Caki2 (cell line): ENCODE results near the gene ARHGAP15. TPM values are rescaled to one million over a fixed set of nuclear protein-coding genes. Genes with fewer than 3 reads are reported as not detected.

Source experiments
- DNase-seq: peaks from one replicate; pipeline ENCODE4 v3.0.0-alpha.2; 2015; ENCODE audit warnings: low read depth
- in situ Hi-C: cut with HindIII; loops from 2 replicates; pipeline ENCODE4 v1.10.0; 2016; ENCODE audit warnings: low sequenced_read_pairs, low pct_unique_long_range_greater_than_20kb, mixed read lengths
- total RNA-seq: library from RNA; depleted of rRNA; stranded (reverse); fragments of >200 nt; shearing (Covaris generic); gene quantifications from 2 replicates; pipeline ENCODE4 v1.2.3, GENCODE V29; 2014; ENCODE audit warnings: low replicate concordance

Gene ARHGAP15
- total RNA-seq, 1 experiment from 2014 or later: not detected

DNA sequence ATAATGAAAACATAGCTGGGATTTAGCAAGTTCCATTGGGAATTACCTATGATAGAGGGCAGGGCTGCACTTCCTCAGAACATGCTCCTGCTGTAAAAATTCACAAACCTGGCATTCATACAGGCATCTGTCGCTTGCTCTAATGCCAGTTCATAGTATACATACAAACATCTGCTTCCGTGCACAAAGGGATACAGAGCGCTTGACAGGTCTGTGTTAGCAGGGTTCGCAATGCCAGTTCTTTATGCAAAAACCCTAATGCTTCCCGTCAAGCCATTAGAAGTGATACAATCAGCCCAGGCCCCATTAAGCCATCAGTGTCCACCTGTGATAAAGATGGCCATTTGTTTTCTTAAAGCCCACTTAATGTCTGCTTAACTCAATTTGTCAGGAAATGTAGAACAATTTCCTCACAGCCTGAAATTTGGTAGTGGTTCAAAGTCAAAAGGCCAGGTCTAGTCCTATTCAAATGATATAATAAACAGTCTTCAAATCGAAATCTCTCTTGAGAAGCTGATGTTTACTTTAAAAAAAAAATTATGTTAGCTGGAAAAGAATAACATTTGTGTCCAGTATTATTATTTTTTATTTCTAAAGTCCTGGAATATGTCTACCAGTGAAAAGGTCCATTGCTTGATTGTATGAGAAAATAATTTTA is 556.3 kb downstream of the ARHGAP15 start:
- in situ Hi-C loops: no loop called here
- no peak for DNase-seq

DNA sequence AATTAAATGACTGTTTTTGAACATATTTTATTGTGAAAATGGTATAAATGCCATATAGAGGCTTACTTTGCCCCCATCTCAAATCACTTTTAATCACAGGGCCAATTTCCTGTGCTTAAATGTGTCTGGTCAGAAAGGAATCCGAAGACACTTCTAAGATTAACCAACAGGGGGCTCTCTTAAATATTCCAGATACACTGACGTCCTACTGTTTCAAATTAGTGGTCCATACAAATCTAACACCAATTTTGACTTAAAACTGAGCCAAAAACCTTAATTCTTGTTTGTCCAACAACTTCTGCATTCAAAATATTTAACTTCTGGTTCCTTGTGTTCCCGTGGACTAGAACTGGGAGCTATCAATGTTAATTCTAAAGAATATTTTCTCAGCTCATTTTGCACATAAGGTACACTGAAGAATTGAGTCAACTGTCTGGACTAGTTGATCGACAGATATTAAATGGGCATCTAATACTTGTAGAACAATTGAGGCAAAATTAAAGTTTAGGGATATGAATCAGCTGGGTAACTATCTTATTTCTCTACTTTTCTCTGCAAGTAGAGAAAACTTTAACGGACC is 557.5 kb downstream of the ARHGAP15 start:
- peak; percentile 6 for DNase-seq
- in situ Hi-C loops: no loop called here

DNA sequence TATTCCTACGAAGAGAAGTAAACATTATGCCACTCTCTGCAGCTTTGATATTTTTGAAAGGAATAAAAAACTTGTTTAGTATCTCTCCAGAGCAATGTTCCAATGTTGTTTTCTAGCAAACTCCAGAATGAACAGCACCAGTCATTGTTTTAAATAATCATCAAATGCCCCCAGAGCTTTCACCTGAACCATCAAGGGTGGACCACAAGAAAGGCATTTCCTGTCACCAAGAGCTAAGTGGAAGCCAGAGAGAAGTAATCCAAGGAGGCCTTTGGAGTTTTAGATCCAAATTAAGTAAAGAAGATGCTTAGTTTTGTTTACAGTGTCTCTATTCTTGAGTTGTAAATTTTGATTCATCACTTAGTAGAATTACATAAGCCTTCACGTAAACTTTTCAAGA is 559.0 kb downstream of the ARHGAP15 start:
- DNase-seq: no peak
- in situ Hi-C loops: no loop called here

DNA sequence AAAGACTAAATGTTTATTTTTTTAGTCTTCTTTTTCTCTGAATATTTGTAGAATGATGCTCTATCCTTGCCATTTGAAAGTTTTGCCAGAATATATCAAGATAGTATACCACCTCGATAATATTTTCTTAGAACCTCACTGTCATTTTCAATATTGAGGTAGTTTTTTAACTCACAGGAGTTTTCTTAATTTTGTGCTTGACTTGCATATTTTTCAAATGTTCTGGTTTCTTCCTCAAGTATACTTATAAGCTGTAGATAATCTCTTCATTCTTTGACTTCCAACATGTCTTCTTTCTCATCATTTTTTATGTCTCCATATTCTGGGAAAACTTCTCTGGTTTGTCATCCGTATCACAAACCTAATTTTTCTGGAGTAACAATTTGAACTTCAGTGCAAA is 559.6 kb downstream of the ARHGAP15 start:
- in situ Hi-C loops: no loop called here
- DNase-seq: no peak

DNA sequence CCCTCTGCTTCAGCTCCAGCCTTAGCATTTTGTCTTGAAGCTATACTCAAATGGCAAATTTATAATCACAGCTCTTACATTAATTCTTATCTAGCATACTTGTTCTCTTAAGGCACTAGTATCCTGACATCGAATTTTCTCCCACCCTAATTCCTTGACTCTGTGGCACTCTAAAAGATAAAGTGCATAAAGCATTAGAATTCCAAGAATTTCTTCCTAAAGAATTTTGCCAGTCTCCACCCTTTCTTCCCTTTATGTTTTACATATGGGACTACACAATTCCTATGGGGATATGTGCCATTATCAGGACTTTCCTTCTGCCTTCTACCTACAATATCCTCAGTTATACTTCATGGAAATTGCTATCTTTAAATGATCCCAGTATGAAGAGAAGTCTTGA is 560.3 kb downstream of the ARHGAP15 start:
- in situ Hi-C loops: no loop called here

DNA sequence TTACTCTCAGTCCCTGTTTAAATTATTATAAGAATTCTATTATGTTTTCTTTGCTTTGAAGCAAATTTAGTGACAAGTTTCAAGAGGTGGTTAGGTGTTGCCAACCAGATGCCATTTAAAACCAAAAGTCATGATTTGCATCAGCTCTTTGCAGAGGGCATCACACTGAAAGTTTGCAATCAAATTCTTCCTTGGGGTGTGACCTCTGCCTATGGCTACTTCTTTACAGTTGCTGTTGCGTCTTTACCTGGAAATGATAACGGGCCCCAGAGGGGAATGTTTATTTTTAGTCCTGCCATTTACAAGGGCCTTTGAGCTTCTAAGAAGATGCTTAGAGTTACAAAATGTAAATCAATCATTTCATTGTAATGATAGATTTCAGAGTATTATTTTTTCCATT is 561.0 kb downstream of the ARHGAP15 start:
- DNase-seq: no peak
- in situ Hi-C loops: no loop called here

More for the DNA sequence above, 560.3 kb downstream of the ARHGAP15 start:
- no peak for DNase-seq

DNA sequence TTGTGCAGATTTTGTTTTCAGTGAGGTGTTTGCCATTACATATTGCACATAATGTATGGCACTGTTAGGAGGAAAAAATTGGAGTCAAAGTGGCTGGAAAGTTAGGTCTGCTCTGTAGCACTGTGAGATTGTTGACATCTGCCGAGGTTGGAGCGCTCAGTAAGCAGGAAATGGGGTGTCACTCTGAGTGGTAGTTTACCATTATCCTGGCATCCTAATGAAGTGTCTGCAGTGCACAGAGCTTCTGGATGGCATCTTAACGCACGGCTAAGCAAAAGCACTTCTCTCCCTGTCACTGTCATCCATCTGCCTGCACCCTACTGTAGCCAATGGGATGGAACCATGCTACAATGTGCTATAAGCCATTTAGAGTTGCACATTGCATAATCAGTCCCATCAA is 561.9 kb downstream of the ARHGAP15 start:
- no peak for DNase-seq
- in situ Hi-C loops: no loop called here

DNA sequence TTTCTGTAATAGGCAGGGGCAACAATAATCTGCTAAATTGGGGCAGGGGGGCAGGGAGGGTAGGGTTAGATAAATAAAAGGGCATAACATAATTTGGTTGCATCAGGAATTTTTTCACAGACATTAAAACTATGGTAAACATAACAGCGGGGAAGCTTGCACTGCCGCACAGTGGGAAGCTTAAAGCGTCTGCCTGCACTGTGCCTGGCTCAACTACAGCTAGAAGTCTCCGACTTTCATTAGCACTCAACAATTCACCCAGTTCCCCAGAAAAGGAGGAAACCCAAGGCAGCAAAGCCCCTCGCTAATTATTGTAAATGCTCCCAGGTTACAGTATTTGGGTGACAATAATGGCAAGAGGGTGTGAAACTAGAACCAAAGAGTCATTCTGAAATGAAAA is 562.9 kb downstream of the ARHGAP15 start:
- in situ Hi-C loops: no loop called here
- DNase-seq: no peak

DNA sequence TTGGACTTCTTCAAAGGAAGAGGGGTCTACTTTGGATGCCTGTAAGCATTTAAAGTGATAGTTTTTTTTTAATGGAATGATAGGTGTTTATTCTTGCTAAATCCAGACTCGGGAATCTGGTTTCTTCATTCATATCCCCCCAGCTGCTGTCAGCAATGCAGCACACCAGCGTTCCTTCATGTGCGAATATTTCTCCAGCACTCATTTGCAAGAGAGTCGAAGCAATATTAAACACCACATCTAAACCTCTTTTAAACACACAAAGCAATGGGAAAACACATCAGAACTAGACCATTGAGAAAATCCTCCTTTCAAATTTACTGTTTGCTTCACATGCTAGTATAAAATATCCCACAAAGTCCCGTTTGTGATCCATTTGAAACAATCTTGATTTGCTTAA is 563.7 kb downstream of the ARHGAP15 start:
- in situ Hi-C loops: no loop called here

DNA sequence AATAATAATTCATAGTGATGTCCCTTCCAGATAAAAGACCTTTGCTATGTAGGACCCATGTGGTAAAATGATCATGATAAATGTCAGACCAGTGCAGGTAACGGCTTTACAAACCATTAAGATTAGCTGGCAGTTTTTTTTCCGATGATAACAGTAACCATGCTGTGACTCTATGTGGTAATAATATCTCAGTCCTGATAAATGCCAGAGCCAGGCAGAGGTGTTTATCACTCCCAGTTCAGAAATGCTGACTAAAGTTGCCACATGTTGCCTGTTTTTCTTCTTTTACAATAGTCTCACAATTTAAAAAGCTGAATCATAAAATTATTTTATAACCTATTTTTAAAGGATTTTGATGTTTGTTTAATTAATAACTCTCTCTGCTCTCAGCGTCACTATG is 565.1 kb downstream of the ARHGAP15 start:
- DNase-seq: no peak
- in situ Hi-C loops: no loop called here

More for the DNA sequence above, 563.7 kb downstream of the ARHGAP15 start:
- no peak for DNase-seq

DNA sequence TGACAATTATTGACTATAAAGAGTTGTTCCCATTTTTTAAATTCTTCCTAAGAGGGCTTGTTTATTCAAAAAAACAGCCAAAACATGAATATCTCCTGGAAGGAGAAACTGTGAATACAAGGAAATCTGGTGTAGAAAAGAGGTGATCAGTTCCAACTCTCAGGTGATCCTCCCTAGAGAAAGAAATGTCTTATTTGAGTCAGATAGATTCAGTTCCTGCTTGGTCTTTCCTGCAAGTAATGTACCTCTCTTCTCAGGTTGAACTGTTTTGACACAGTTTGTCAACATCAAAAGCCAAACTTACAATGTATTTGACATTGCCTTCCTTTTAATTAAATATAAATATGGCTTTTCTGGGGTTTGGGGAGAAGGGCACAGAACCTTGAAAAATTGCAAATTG is 567.4 kb downstream of the ARHGAP15 start:
- DNase-seq: no peak
- in situ Hi-C loops: no loop called here

DNA sequence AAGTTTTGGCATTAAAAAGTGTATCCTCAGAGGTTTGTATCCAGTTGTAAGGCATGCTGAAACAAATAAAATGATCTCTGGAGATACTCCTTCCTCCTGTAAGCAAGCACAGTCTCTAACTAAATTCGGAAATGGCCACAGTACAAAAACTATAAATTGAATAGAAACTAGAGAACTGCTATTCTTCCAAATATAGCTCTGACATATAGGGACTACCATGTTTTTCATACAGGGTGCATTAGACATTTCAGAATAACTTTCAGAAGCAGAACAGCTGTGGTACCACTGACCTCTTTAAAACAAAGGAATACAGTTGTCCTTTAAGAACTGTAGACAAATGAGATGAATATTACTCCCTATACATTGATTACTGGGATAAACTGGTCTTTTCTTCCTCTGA is 568.5 kb downstream of the ARHGAP15 start:
- in situ Hi-C loops: no loop called here
- no peak for DNase-seq

DNA sequence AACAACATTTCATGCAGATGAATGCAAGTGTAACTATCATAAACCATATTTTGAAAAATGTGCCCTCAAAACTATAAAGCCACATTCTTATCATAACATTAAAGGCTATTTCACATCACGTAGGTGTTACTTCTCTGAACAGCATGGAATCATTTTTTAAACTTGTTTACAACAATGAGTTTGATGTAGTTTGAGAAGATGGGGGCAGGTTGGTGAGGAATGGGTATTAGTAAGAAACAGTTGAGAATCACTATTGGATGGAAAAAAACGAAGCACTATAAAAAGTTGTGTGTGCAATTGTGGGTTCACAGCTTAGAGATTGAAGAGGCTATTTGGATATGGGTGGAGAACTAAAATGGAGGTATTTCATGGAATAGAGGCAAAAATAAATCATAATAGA is 569.1 kb downstream of the ARHGAP15 start:
- in situ Hi-C loops: no loop called here
- no peak for DNase-seq

DNA sequence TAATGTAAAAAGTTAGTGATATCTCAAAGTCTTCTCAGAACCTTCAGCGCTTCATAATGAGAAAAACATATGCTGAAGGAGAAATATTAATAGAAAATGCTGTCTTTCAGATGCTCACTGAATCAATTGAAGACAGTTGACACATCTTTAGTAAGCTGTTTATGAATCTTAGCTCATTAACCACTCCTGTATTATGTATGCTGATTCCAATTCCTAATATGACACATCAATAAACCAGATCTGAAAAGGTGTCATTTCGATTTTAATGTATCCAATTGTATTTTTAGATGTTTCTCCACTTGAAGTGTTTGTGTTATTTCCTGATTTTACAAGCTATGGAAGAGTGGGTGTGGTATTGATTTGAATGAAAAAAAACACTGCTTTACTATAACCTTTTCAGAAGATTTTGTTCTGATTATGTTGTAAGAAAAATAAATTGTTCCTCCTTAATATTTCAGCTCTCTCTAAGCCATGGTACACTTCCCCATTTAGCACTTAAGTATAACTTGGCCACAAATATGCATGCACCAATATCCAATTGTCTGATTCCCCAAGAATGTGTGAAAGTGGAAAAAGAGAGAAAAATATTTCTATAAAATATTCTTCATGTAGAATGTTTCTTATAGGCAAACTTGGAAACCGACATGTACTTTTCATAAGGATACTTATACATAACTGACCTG is 569.8 kb downstream of the ARHGAP15 start:
- no peak for DNase-seq
- in situ Hi-C loops: no loop called here

DNA sequence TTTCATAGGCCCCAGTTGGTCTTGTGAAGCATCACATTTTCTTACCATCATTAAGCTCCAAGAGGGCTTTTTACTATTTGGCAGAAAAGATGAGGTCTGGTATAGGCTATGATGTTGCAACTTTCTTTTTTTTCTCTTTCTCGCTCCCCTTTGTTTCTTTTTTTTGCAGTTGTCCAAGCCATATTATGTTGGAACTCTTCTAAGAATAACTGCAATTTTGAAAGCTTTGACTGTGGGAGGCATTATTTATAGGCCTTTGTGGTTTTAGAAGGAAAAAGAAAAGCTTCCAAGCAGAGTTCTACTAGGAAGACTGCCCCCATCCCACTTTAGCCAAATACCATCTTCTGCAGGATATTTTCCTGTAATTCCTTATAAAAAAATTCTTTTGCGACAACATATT is 571.6 kb downstream of the ARHGAP15 start:
- DNase-seq: no peak
- in situ Hi-C loops: no loop called here

DNA sequence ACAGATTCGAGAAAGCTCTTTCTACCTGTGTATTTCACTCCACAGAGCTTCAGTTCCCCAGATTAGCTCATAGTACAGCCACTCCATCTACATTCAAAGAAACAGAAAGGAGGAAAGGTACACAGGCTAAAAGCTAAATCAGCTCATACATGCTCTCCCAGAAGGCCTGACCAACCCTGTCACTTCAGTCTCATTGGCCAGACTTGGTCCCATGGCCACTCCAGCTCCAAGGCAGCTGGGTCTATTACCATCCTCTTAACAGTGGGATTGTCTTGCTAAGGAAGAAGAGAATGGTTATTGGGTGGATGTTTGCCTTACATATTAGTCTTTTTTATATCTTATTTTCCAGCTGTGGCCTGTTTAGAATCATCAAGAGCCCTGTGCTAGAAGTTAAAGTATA is 572.6 kb downstream of the ARHGAP15 start:
- DNase-seq: no peak
- in situ Hi-C loops: no loop called here

DNA sequence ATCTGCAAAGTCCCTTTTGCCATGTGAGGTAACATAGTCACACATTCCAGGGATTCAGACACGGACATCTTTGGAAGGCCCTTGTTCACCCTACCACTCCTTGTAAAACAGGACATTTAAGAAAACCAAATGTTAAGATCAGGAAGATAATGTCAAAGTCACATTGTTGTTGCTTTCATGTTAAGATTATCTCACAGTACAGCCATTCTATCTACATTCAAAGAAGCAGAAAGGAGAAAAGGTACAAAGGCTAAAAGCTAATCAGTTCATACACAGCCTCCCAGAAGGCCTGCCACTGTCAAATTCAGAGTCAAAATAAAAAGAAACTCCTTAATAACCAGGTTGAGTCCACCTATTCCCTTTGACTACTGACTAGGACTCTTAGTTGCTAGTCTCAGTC is 573.7 kb downstream of the ARHGAP15 start:
- DNase-seq: no peak
- in situ Hi-C loops: no loop called here

DNA sequence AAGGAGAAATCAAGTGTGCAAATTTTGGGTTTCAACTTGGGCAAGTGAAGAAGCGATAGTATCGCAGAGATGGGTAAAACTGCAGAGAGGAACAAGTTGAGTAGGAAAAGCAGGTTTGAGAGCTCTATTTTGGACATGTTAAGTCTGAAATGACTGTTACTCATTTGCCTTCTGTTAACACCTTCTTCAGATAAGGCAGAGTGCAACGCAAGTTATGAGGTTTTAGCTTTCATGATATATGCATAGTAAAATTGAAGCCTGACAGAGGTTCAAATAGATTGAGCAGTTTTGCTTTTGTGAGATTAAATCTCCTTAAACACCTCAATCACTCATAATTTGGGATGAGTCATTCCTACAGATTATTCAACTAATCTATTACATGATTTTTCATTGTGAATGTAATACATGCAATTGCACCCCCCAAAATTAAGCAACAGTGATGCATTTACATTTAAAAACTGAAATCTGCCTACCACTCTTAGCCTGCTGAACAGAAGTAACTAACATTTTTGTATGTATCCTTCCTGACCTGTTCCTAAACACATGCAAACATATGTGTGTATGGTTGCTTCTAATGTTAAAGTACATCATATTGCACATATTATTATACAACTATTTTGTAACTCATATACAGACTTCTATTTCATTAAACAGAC is 575.4 kb downstream of the ARHGAP15 start:
- in situ Hi-C loops: no loop called here
- no peak for DNase-seq

DNA sequence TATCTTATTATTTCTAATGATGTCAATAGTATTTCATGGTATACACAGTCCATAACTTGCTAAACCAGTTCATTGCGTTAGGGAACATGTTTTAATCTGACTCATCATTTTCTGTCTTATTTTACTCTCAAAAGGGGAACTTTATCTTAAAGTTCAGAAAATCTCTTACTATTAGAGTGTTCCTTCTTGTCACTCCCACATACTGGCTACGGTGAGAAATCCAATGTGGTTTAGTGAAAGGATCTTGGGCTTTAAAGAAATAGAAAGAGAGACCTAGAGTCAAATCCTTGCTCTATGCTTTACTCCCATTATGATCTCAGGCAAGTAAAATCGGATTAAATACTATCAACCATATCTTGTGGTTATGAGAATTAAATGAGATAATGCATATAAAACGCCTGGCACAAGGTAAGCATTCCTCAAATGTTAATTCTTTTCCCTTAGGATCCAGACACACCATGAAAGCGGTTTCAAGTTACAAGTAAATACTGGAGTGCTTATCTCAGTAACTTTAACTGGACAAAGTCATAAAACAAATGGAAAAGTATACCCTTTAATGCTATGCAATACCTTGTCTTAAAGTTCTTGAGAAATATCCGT is 576.0 kb downstream of the ARHGAP15 start:
- in situ Hi-C loops: no loop called here

More for the DNA sequence above, 576.0 kb downstream of the ARHGAP15 start:
- DNase-seq: no peak
